Fibroblast of lung (primary cell): ENCODE results near the gene CDK2. TPM values are rescaled to one million over a fixed set of nuclear protein-coding genes. Genes with fewer than 3 reads are reported as not detected.

Experiments used
- polyA plus RNA-seq, 2 donors: library from polyadenylated mRNA; depleted of rRNA in 1 of 2; stranded (reverse) in 1 of 2; unstranded in 1 of 2; fragments of >200 nt; gene quantifications; 2 replicates each; pipeline ENCODE4 v1.2.1, GENCODE V29; 2011 to 2012; ENCODE audit warnings: missing spikeins in 1 of 2
- total RNA-seq: library from RNA; depleted of rRNA; stranded (reverse); fragments of >200 nt; gene quantifications from 2 replicates; pipeline ENCODE4 v1.2.1, GENCODE V29; 2014

CDK2 gene
- total and polyA plus RNA-seq, 2 donors (not counting 1 experiment from before 2014, with no cell fraction given) = 12.7 to 32.5 TPM

Other genes with a start within 250 kb of the CDK2 start
- 12.1 and 49.2 TPM in 2 replicates for gene RDH5, start 246.4 kb upstream of the CDK2 start, total RNA-seq
- 11.1 and 16.7 TPM in 2 replicates for gene RDH5, start 246.4 kb upstream of the CDK2 start, polyA plus RNA-seq
- gene CD63, start 237.8 kb upstream of the CDK2 start, total RNA-seq = 3,001 and 3,424 TPM in 2 replicates
- 2,890 and 3,456 TPM in 2 replicates for gene CD63, start 237.8 kb upstream of the CDK2 start, polyA plus RNA-seq
- 3.1 and 4.3 TPM in 2 replicates for gene GDF11, start 223.7 kb upstream of the CDK2 start, total RNA-seq
- 9.4 and 11.1 TPM in 2 replicates for gene GDF11, start 223.7 kb upstream of the CDK2 start, polyA plus RNA-seq
- 83.0 and 88.5 TPM in 2 replicates for gene SARNP, start 149.1 kb upstream of the CDK2 start, total RNA-seq
- gene SARNP, start 149.1 kb upstream of the CDK2 start, polyA plus RNA-seq = 172 and 183 TPM in 2 replicates
- 15.7 and 26.9 TPM in 2 replicates for gene ORMDL2, start 148.8 kb upstream of the CDK2 start, total RNA-seq
- gene ORMDL2, start 148.8 kb upstream of the CDK2 start, polyA plus RNA-seq = 54.5 and 60.6 TPM in 2 replicates
- 56.0 and 66.7 TPM in 2 replicates for gene DNAJC14, start 137.2 kb upstream of the CDK2 start, total RNA-seq
- gene DNAJC14, start 137.2 kb upstream of the CDK2 start, polyA plus RNA-seq = 11.5 and 12.2 TPM in 2 replicates
- gene MMP19, start 123.9 kb upstream of the CDK2 start, total RNA-seq = 3.3 and 7.1 TPM in 2 replicates
- 18.3 and 21.8 TPM in 2 replicates for gene MMP19, start 123.9 kb upstream of the CDK2 start, polyA plus RNA-seq
- 28.5 and 38.6 TPM in 2 replicates for gene PYM1, start 38.9 kb upstream of the CDK2 start, total RNA-seq
- gene PYM1, start 38.9 kb upstream of the CDK2 start, polyA plus RNA-seq = 27.8 and 29.3 TPM in 2 replicates
- 24.4 and 51.9 TPM in 2 replicates for gene DGKA, start 35.7 kb upstream of the CDK2 start, total RNA-seq
- gene DGKA, start 35.7 kb upstream of the CDK2 start, polyA plus RNA-seq = 41.4 and 44.7 TPM in 2 replicates
- 0.26 and 0.50 TPM in 2 replicates for gene PMEL, start 788 bp upstream of the CDK2 start, total RNA-seq
- 0.41 and 0.84 TPM in 2 replicates for gene PMEL, start 788 bp upstream of the CDK2 start, polyA plus RNA-seq
- 46.2 and 55.3 TPM in 2 replicates for gene RAB5B, start 7.2 kb downstream of the CDK2 start, total RNA-seq
- 144 and 193 TPM in 2 replicates for gene RAB5B, start 7.2 kb downstream of the CDK2 start, polyA plus RNA-seq
- 9.2 and 11.6 TPM in 2 replicates for gene SUOX, start 30.4 kb downstream of the CDK2 start, total RNA-seq
- gene SUOX, start 30.4 kb downstream of the CDK2 start, polyA plus RNA-seq = 11.1 and 15.0 TPM in 2 replicates
- gene IKZF4, start 54.2 kb downstream of the CDK2 start, total RNA-seq = 0.51 and 2.0 TPM in 2 replicates
- 3.2 and 3.7 TPM in 2 replicates for gene IKZF4, start 54.2 kb downstream of the CDK2 start, polyA plus RNA-seq
- gene RPS26, start 75.1 kb downstream of the CDK2 start, total RNA-seq = 86.2 and 125 TPM in 2 replicates
- gene RPS26, start 75.1 kb downstream of the CDK2 start, polyA plus RNA-seq = 739 and 1,779 TPM in 2 replicates
- 0.66 and 1.3 TPM in 2 replicates for gene ERBB3, start 113.3 kb downstream of the CDK2 start, total RNA-seq
- 0.59 and 0.92 TPM in 2 replicates for gene ERBB3, start 113.3 kb downstream of the CDK2 start, polyA plus RNA-seq
- 92.2 and 93.5 TPM in 2 replicates for gene PA2G4, start 137.7 kb downstream of the CDK2 start, total RNA-seq
- gene PA2G4, start 137.7 kb downstream of the CDK2 start, polyA plus RNA-seq = 202 and 342 TPM in 2 replicates
- 2,664 and 4,175 TPM in 2 replicates for gene RPL41, start 149.8 kb downstream of the CDK2 start, total RNA-seq
- 6,961 and 9,604 TPM in 2 replicates for gene RPL41, start 149.8 kb downstream of the CDK2 start, polyA plus RNA-seq
- gene ZC3H10, start 151.4 kb downstream of the CDK2 start, total RNA-seq = 5.6 and 7.2 TPM in 2 replicates
- 1.8 and 1.9 TPM in 2 replicates for gene ZC3H10, start 151.4 kb downstream of the CDK2 start, polyA plus RNA-seq
- gene ESYT1, start 161.4 kb downstream of the CDK2 start, total RNA-seq = 261 and 446 TPM in 2 replicates
- gene ESYT1, start 161.4 kb downstream of the CDK2 start, polyA plus RNA-seq = 182 and 260 TPM in 2 replicates
- gene MYL6B, start 185.8 kb downstream of the CDK2 start, total RNA-seq = 71.7 and 98.6 TPM in 2 replicates
- 87.7 and 99.1 TPM in 2 replicates for gene MYL6B, start 185.8 kb downstream of the CDK2 start, polyA plus RNA-seq
- gene MYL6, start 191.5 kb downstream of the CDK2 start, total RNA-seq = 1,163 and 1,517 TPM in 2 replicates
- 6,238 and 7,941 TPM in 2 replicates for gene MYL6, start 191.5 kb downstream of the CDK2 start, polyA plus RNA-seq
- gene SMARCC2, start 222.7 kb downstream of the CDK2 start, total RNA-seq = 55.5 and 70.8 TPM in 2 replicates
- gene SMARCC2, start 222.7 kb downstream of the CDK2 start, polyA plus RNA-seq = 60.2 and 69.6 TPM in 2 replicates